ENCODE measurements around the gene CHST15. TPM values are rescaled to one million over a fixed set of nuclear protein-coding genes. Genes with fewer than 3 reads are reported as not detected.

CHST15 gene
- total and polyA plus RNA-seq, 2 of the 4 experiments (the other 2 are of a cell fraction), result 0.14 to 0.18 TPM

DNA sequence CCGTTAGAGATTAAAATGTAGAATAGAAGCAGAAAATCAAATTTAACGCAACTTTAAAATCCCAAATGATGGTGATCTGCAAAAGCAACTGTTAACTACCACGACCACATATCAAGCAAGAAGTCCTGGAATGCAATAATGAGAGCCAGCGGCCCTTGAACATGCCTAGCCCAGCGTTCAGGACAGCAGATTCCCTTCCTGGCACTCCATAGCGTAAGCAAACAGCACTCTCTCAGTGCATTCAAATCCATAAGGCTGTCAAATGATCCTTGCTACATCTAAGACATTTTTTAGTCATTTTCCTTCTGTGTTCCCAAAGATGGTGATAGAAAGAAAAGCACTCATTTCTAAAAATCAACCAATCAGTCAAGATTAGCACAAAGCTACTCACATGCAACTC lies 48.1 kb downstream of the CHST15 start:
- Histone ChIP-seq H3K23ac (ENCODE audit: low read depth, low read length) (no peak overlapping the region), H3K56ac (ENCODE audit: extremely low read depth, insufficient read depth, low read length) (no peak overlapping the region), H3K14ac (replicated peaks; ENCODE audit: low read depth, low read length) (no peak overlapping the region), H3K4me1 (ENCODE audit: control insufficient read depth, insufficient read depth, low read length) (no peaks in the 10 kb centered on the region), H3K9ac (ENCODE audit: low read depth, low read length) (no peak overlapping the region), H3K27me3 (ENCODE audit: control insufficient read depth, insufficient read depth, low read length) (no peaks in the 10 kb centered on the region), H4K20me1 (ENCODE audit: insufficient read depth, low read length) (no peaks in the 10 kb centered on the region), H2BK5ac (ENCODE audit: low read depth, low read length, poor library complexity, severe bottlenecking) (no peak overlapping the region), H3K79me1 (ENCODE audit: low read depth in 1 of 2, low read length in 2 of 2) (no peaks in the 10 kb centered on the region), H2BK15ac (ENCODE audit: low read depth, low read length) (no peak overlapping the region), H3K9me3 (ENCODE audit: control insufficient read depth, insufficient read depth, low read length) (peaks cover 6% of the 10 kb centered on the region; the same call in 1 of the 2 replicates), H3K4ac (ENCODE audit: low read depth, low read length) (no peak overlapping the region), H4K8ac (ENCODE audit: low read depth in 2 of 2, low read length in 2 of 2) (no peak overlapping the region), H3K4me2 (ENCODE audit: low read depth, low read length) (no peak overlapping the region), H3K27ac (ENCODE audit: insufficient read depth, low read length) (no peak overlapping the region), H2AK9ac (replicated peaks; ENCODE audit: low read depth, low read length, poor library complexity) (no peak overlapping the region), H4K5ac (ENCODE audit: low read depth, low read length) (no peak overlapping the region), H3K4me3 (ENCODE audit: insufficient read depth, low read depth, low read length) (no peak overlapping the region), H3K9me1 (ENCODE audit: insufficient read depth, low read length) (no peaks in the 10 kb centered on the region), H2BK20ac (ENCODE audit: low read depth, low read length) (no peak overlapping the region), H2BK120ac (ENCODE audit: low read depth, low read length) (no peak overlapping the region), H3K18ac (ENCODE audit: low read depth, low read length) (no peak overlapping the region), H2AK5ac (ENCODE audit: low read depth, low read length) (no peak overlapping the region), H2AFZ (replicated peaks; ENCODE audit: low read length, poor library complexity) (no peak overlapping the region), H3K36me3 (ENCODE audit: control insufficient read depth, insufficient read depth, low read length) (no peaks in the 10 kb centered on the region), H4K91ac (ENCODE audit: insufficient read depth, low read depth, low read length) (no peak overlapping the region)
- no CpG with 5 or more reads among the region's 6 CpGs for whole genome bisulfite sequencing, 2 experiments (ENCODE audit: extremely low coverage in 2 of 2, insufficient read length in 1 of 2)
- dilution Hi-C loops (cut with HindIII; ENCODE audit: low sequenced_read_pairs, unreplicated experiment), result no loop called here
- in situ Hi-C loops (cut with MboI; ENCODE audit: low sequenced_read_pairs), result no loop called here
- TF ChIP-seq, protein P1, sequence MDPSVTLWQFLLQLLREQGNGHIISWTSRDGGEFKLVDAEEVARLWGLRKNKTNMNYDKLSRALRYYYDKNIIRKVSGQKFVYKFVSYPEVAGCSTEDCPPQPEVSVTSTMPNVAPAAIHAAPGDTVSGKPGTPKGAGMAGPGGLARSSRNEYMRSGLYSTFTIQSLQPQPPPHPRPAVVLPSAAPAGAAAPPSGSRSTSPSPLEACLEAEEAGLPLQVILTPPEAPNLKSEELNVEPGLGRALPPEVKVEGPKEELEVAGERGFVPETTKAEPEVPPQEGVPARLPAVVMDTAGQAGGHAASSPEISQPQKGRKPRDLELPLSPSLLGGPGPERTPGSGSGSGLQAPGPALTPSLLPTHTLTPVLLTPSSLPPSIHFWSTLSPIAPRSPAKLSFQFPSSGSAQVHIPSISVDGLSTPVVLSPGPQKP (IDR thresholded peaks at IDR 0.05; ENCODE audit: borderline replicate concordance, low read depth, low read length), result no peak
- TF ChIP-seq, protein P2, sequence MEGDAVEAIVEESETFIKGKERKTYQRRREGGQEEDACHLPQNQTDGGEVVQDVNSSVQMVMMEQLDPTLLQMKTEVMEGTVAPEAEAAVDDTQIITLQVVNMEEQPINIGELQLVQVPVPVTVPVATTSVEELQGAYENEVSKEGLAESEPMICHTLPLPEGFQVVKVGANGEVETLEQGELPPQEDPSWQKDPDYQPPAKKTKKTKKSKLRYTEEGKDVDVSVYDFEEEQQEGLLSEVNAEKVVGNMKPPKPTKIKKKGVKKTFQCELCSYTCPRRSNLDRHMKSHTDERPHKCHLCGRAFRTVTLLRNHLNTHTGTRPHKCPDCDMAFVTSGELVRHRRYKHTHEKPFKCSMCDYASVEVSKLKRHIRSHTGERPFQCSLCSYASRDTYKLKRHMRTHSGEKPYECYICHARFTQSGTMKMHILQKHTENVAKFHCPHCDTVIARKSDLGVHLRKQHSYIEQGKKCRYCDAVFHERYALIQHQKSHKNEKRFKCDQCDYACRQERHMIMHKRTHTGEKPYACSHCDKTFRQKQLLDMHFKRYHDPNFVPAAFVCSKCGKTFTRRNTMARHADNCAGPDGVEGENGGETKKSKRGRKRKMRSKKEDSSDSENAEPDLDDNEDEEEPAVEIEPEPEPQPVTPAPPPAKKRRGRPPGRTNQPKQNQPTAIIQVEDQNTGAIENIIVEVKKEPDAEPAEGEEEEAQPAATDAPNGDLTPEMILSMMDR (conservative IDR thresholded peaks at IDR 0.05; ENCODE audit: low read depth, low read length), result no peak
- no peak for TF ChIP-seq NFE2L2 (IDR thresholded peaks at IDR 0.05; ENCODE audit: low read depth, low read length)
- TF ChIP-seq FOS (IDR thresholded peaks at IDR 0.05; ENCODE audit: low read depth, low read length), result no peak
- TF ChIP-seq RAD21 (IDR thresholded peaks at IDR 0.05; ENCODE audit: low read length), result no peak
- TF ChIP-seq MXI1 (IDR thresholded peaks at IDR 0.05; ENCODE audit: borderline replicate concordance, low read depth, low read length), result no peak
- no peak for TF ChIP-seq RCOR1 (IDR thresholded peaks at IDR 0.05; ENCODE audit: insufficient replicate concordance, low read length)
- no peak for TF ChIP-seq MAZ (IDR thresholded peaks at IDR 0.05; ENCODE audit: borderline replicate concordance, low read depth, low read length)
- TF ChIP-seq BHLHE40 (IDR thresholded peaks at IDR 0.05; ENCODE audit: low read depth, low read length), result no peak
- ChIA-PET CTCF (no interaction called here), POLR2A (ENCODE audit: unreplicated experiment) (no interaction called here)
- intact Hi-C loops (cut with micrococcal nuclease), result no loop called here
- DNase-seq, result no peak
- BruUV-seq (replicated peaks), result no TSS peak
- ATAC-seq (ENCODE audit: low read depth), result no peak

Data from IMR-90 (cell line).